ENCODE data around the gene PANX3.

Gene PANX3

DNA sequence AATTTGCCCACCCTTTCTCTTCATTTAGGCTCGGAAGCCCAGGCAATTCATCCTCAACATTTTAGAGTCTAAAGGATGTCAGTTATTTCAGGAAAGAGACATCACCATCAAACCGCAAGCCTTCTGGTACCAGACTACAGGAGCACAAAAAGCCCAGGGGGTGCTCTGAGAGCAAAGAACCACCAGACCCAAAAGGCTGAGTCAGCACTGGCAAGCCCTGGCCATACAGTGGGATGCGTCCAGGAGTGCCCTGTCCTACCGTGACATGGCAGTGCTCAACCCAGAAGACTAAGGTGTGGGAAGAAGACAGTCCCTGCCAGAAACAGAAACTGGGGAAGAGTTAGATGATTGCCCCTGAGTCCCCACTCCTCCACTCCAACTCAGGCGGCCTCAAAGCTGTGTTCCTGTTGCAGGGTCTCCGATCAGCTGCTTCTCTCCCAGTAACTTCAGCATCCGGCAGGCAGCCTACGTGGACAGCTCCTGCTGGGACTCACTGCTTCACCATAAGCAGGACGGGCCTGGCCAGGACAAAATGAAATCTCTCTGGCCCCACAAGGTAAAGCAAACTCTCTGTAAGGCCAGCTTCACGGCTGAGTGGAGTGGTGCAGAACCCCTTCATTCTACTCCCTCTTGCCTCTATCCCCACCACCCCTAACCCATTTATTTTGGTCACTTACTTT, 1.5 kb downstream of the PANX3 start:
- TF ChIP-seq ZFX (IDR thresholded peaks at IDR 0.05) = no peak
- TF ChIP-seq, protein P1, sequence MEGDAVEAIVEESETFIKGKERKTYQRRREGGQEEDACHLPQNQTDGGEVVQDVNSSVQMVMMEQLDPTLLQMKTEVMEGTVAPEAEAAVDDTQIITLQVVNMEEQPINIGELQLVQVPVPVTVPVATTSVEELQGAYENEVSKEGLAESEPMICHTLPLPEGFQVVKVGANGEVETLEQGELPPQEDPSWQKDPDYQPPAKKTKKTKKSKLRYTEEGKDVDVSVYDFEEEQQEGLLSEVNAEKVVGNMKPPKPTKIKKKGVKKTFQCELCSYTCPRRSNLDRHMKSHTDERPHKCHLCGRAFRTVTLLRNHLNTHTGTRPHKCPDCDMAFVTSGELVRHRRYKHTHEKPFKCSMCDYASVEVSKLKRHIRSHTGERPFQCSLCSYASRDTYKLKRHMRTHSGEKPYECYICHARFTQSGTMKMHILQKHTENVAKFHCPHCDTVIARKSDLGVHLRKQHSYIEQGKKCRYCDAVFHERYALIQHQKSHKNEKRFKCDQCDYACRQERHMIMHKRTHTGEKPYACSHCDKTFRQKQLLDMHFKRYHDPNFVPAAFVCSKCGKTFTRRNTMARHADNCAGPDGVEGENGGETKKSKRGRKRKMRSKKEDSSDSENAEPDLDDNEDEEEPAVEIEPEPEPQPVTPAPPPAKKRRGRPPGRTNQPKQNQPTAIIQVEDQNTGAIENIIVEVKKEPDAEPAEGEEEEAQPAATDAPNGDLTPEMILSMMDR (conservative IDR thresholded peaks at IDR 0.05) = no peak
- H3K27ac ChIP-seq = no peak overlapping the region

DNA sequence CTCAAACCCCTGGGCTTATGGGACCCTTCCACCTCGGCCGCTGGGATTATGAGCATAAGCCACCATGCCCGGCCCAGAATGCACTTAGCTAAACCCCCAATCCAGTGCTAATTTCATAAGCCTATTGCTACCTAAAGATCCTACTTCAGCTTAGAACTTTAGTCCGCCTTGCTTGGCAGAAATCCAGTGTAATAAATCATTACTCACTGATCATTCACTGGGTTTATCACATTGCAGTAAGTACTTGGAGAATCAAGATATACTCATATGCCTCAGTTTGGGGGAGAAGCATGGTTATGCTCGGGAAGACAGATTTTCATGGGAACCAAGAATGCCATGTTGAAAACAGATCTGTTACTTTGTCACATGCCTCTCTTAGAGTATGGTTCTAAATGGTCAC, 7.6 kb downstream of the PANX3 start:
- peak overlapping the region; percentile 56 for H3K27ac ChIP-seq

DNA sequence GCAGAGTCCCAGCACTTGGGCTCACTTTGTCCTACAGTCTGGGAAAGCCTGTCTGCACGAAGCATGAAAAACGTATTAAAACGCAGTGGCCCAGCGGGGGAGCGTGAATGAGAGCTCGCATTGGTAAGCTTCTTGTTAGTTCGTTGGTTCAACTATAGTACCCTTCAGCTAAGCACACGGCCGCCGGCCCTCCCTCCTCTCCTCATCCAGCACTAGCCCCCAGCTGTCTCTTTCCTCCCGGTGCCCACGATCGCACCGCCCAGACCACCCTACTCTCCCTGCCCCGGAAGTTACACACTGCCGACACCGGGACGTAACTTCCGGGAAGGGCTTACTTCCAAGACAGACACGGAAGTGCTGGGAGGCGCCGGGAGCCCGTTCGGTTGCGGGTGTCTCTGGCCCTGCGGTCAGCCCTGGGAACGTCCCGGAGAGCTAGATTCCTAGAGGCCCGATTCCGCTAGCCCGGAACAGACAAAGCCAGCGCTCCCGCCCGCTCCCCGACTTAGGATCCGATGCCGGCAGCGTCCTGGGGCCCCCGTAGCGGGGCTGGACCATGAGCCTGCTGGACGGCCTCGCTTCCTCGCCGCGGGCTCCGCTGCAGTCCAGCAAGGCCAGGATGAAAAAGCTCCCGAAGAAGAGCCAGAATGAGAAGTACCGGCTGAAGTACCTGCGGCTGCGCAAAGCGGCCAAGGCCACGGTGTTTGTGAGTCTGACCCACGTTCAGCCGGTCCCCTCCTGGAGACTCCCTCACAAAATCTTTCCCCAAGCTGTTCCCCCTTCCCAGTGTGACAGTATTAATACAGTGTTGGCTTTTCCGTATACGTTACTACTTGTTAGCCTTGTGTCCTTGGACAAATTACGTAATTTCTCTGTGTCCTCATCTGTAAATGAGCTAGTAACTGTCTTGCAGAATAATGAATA, 11.6 kb downstream of the PANX3 start, which contains the start of gene TBRG1:
Gene TBRG1 (plus strand): TSS at position 334 of the 921 bp plus-strand sequence. CDS start 220 bp downstream, at position 554.
- TF ChIP-seq, protein P1 (conservative IDR thresholded peaks at IDR 0.05) = no peak
- TF ChIP-seq ZFX (IDR thresholded peaks at IDR 0.05) = peak; percentile 71; the same call in 1 of the 2 replicates

More for the DNA sequence above, 7.6 kb downstream of the PANX3 start:
- TF ChIP-seq ZFX (IDR thresholded peaks at IDR 0.05) = no peak
- TF ChIP-seq, protein P1 (conservative IDR thresholded peaks at IDR 0.05) = no peak

DNA sequence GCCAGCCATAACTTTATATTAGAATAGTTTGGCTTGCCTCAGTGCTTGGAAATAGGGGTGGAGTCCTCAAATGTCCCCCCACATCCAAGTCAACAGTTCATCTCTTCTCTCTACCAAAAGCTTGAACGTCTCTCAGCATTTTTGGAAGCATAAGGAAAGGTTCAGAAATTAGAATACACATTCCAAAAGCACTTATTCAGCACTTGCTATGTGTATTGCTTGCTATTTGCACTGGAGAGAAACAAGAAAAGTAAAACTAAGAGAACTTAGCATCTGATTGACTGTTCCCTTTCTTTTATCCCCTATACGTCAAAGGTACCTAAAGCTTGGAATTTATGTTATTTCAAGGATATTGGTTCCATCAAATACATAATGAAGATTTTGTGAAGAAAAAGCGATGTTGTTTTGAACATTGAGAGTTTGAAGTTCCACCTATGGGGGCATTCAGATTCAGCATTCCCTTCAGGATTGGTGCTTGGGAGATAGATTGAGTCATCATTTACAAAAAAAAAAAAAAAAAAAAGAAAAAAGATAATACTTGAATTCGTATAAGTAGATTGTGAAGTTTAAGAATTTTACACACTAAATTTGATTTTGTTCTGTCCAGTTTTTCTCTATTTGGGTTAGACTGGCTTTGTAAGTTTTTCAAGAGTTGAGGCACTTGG, 12.8 kb downstream of the PANX3 start:
- H3K27ac ChIP-seq = no peak overlapping the region
- no peak for TF ChIP-seq ZFX (IDR thresholded peaks at IDR 0.05)
- TF ChIP-seq, protein P1 (conservative IDR thresholded peaks at IDR 0.05) = no peak

More for the DNA sequence above, 11.6 kb downstream of the PANX3 start, which contains the start of gene TBRG1:
- peak within 1 kb of the TSS; percentile 97 for H3K27ac ChIP-seq

DNA sequence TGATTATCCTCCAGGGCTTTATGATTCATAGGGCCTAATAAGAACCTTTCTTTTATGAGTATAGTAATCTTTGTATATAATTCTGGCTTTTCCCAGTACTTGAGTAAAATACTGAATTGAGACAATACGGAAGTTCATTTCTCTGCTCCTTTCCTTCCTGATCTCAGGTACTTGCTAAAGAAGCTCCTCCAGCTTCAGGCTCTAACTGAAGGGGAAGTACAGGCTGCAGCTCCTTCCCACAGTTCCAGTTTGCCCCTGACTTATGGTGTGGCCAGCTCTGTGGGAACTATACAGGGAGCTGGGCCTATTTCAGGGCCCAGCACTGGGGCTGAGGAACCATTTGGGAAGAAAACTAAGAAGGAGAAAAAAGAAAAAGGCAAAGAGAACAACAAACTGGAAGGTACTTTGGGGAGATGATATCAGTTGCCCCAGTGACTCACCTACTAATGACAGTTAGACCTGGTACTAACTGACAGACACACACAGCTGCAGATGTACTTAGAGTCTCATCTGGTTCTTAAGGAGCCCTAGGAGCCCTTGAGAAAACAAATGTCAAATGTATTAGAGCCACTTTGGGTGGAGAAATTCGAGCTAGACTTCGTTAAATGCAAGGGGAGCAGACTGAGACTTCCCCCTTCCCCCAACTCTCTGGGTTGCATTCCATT, 14.4 kb downstream of the PANX3 start:
- H3K27ac ChIP-seq = peak overlapping the region; percentile 90
- TF ChIP-seq ZFX (IDR thresholded peaks at IDR 0.05) = no peak

DNA sequence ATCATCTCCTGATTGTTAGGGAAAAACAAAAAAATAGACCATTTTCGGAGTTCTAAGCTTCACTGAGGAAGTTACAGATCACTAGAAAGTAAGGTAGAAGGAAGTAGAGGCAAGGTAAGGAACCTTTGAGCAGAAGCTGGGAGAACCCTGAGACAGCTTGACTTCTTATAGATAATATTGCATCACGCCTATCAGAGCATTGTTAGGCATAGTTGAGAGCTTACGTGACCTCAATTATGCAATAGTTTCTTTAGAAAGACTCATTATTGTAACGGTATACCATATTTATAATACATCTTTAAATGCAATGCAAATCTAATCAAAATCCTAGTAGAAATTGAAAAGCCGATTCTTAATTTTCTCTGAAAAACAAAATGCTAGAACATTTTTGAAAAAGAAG, 16.3 kb downstream of the PANX3 start:
- TF ChIP-seq ZFX (IDR thresholded peaks at IDR 0.05) = no peak
- TF ChIP-seq, protein P1 (conservative IDR thresholded peaks at IDR 0.05) = no peak
- H3K27ac ChIP-seq = no peak overlapping the region

DNA sequence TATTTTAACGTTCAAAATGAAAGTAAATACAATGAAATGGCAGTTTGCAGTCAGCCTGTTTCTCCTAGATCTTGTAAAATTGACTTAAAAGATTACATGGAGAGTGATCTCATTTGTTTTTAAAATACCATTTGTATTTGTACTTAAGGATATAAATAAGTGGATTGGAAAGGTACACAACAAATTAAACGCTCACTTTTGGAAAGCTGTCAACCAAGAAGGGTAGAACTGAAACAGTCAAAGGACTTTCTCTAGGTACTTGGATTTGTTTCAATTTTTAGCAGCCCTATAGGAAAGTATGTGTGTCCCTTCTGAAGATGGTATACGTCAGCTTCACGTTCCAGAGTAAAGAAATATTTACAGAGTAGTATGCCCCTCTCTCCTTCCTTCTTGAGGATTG, 18.7 kb downstream of the PANX3 start:
- H3K27ac ChIP-seq = no peak overlapping the region
- TF ChIP-seq, protein P1 (conservative IDR thresholded peaks at IDR 0.05) = no peak
- no peak for TF ChIP-seq ZFX (IDR thresholded peaks at IDR 0.05)

All from C4-2B (cell line).